Jurkat, Clone E6-1 (cell line): ENCODE results near the gene IGF1R.

Experiments
- DNase-seq: peaks from one replicate; pipeline ENCODE4 v3.0.0-alpha.2; 2011; ENCODE audit warnings: low read depth, low spot score
- H3K4me3 ChIP-seq: 2 replicates; pipeline ENCODE4 v1.5.1; 2011; ENCODE audit warnings: mild to moderate bottlenecking, low read length, control low read depth, moderate library complexity

Gene IGF1R

GRCh38 chr15:98801234-98801561 lies 152.9 kb downstream of the IGF1R start:
- peak overlapping the region; percentile 15 for H3K4me3 ChIP-seq

GRCh38 chr15:98802187-98802586 lies 153.8 kb downstream of the IGF1R start:
- H3K4me3 ChIP-seq, result no peak overlapping the region
- DNase-seq, result no peak

More at GRCh38 chr15:98801234-98801561, 152.9 kb downstream of the IGF1R start:
- peak; percentile 63 for DNase-seq

- no peak overlapping the region for H3K4me3 ChIP-seq
- DNase-seq, result no peak
Observed at GRCh38 chr15:98803228-98804056, 155.1 kb downstream of the IGF1R start.

GRCh38 chr15:98804057-98804380 lies 155.7 kb downstream of the IGF1R start:
- H3K4me3 ChIP-seq, result no peak overlapping the region
- no peak for DNase-seq

GRCh38 chr15:98805434-98806274 lies 157.3 kb downstream of the IGF1R start:
- peak; percentile 24 for DNase-seq
- no peak overlapping the region for H3K4me3 ChIP-seq

- H3K4me3 ChIP-seq, result no peak overlapping the region
- DNase-seq, result no peak
Observed at GRCh38 chr15:98806275-98806895, 158.0 kb downstream of the IGF1R start.

GRCh38 chr15:98807262-98807661 lies 158.9 kb downstream of the IGF1R start:
- no peak for DNase-seq

GRCh38 chr15:98809273-98809672 lies 160.9 kb downstream of the IGF1R start:
- H3K4me3 ChIP-seq, result no peak overlapping the region
- DNase-seq, result no peak

More at GRCh38 chr15:98807262-98807661, 158.9 kb downstream of the IGF1R start:
- H3K4me3 ChIP-seq, result no peak overlapping the region

GRCh38 chr15:98812716-98813446 lies 164.5 kb downstream of the IGF1R start:
- no peak overlapping the region for H3K4me3 ChIP-seq
- no peak for DNase-seq

- H3K4me3 ChIP-seq, result no peak overlapping the region
- DNase-seq, result no peak
Observed at GRCh38 chr15:98813951-98814350, 165.6 kb downstream of the IGF1R start.

- no peak overlapping the region for H3K4me3 ChIP-seq
- DNase-seq, result no peak
Observed at GRCh38 chr15:98815207-98815606, 166.9 kb downstream of the IGF1R start.

- no peak for DNase-seq
- no peak overlapping the region for H3K4me3 ChIP-seq
Observed at GRCh38 chr15:98817745-98818144, 169.4 kb downstream of the IGF1R start.

- H3K4me3 ChIP-seq, result no peak overlapping the region
- DNase-seq, result peak; percentile 48
Observed at GRCh38 chr15:98823012-98823458, 174.7 kb downstream of the IGF1R start.

- no peak for DNase-seq
- H3K4me3 ChIP-seq, result no peak overlapping the region
Observed at GRCh38 chr15:98823616-98824015, 175.3 kb downstream of the IGF1R start.

- no peak for DNase-seq
- no peak overlapping the region for H3K4me3 ChIP-seq
Observed at GRCh38 chr15:98824595-98824994, 176.3 kb downstream of the IGF1R start.

- no peak for DNase-seq
- no peak overlapping the region for H3K4me3 ChIP-seq
Observed at GRCh38 chr15:98826658-98827057, 178.3 kb downstream of the IGF1R start.

GRCh38 chr15:98827217-98827616 lies 178.9 kb downstream of the IGF1R start:
- H3K4me3 ChIP-seq, result no peak overlapping the region

GRCh38 chr15:98830034-98830634 lies 181.8 kb downstream of the IGF1R start:
- no peak for DNase-seq
- no peak overlapping the region for H3K4me3 ChIP-seq

More at GRCh38 chr15:98827217-98827616, 178.9 kb downstream of the IGF1R start:
- DNase-seq, result no peak

- no peak overlapping the region for H3K4me3 ChIP-seq
- DNase-seq, result no peak
Observed at GRCh38 chr15:98834976-98835375, 186.6 kb downstream of the IGF1R start.
